ENCODE results near the gene LGR5.

Gene LGR5

GRCh38 chr12:71415336-71416231 is 24.0 kb upstream of the LGR5 start:
- Histone ChIP-seq H3K4me3 (ENCODE audit: extremely low read depth, insufficient read depth, low read length, poor library complexity, severe bottlenecking) (no peak overlapping the region), H3K4me1 (ENCODE audit: control insufficient read depth, insufficient read depth, low read length, poor library complexity, severe bottlenecking) (no peaks in the 10 kb centered on the region), H3K36me3 (ENCODE audit: control insufficient read depth, insufficient read depth, low read length) (no peaks in the 10 kb centered on the region), H3K27ac (ENCODE audit: low read depth, low read length, severe bottlenecking) (no peak overlapping the region), H3K9me3 (ENCODE audit: control insufficient read depth, low read length) (no peaks in the 10 kb centered on the region)
- WGBS, 2 experiments (ENCODE audit: insufficient coverage in 2 of 2), result 0% methylated on average over 2 of the region's 7 CpGs; no CpG with 5 or more reads in 1 of the 2 experiments

GRCh38 chr12:71417181-71417580 is 22.4 kb upstream of the LGR5 start:
- H3K9me3 ChIP-seq (ENCODE audit: control insufficient read depth, low read length), result no peaks in the 10 kb centered on the region
- H3K4me1 ChIP-seq (ENCODE audit: control insufficient read depth, insufficient read depth, low read length, poor library complexity, severe bottlenecking), result no peaks in the 10 kb centered on the region
- no peak overlapping the region for H3K4me3 ChIP-seq (ENCODE audit: extremely low read depth, insufficient read depth, low read length, poor library complexity, severe bottlenecking)
- H3K27ac ChIP-seq (ENCODE audit: low read depth, low read length, severe bottlenecking), result no peak overlapping the region
- WGBS, 2 experiments (ENCODE audit: insufficient coverage in 2 of 2), result no CpG with 5 or more reads among the region's 3 CpGs
- H3K36me3 ChIP-seq (ENCODE audit: control insufficient read depth, insufficient read depth, low read length), result no peaks in the 10 kb centered on the region

GRCh38 chr12:71420775-71421406 is 18.7 kb upstream of the LGR5 start:
- no peaks in the 10 kb centered on the region for H3K9me3 ChIP-seq (ENCODE audit: control insufficient read depth, low read length)
- 85 to 89% methylated on average over 2 of the region's 2 CpGs for WGBS, 2 experiments (ENCODE audit: insufficient coverage in 2 of 2)

GRCh38 chr12:71425568-71426299 is 13.9 kb upstream of the LGR5 start:
- no peaks in the 10 kb centered on the region for H3K36me3 ChIP-seq (ENCODE audit: control insufficient read depth, insufficient read depth, low read length)
- no peak overlapping the region for H3K27ac ChIP-seq (ENCODE audit: low read depth, low read length, severe bottlenecking)
- no peaks in the 10 kb centered on the region for H3K4me1 ChIP-seq (ENCODE audit: control insufficient read depth, insufficient read depth, low read length, poor library complexity, severe bottlenecking)
- no peak overlapping the region for H3K4me3 ChIP-seq (ENCODE audit: extremely low read depth, insufficient read depth, low read length, poor library complexity, severe bottlenecking)
- H3K9me3 ChIP-seq (ENCODE audit: control insufficient read depth, low read length), result no peaks in the 10 kb centered on the region
- WGBS, 2 experiments (ENCODE audit: insufficient coverage in 2 of 2), result 93% methylated on average over 2 to 3 of the region's 4 CpGs

More at GRCh38 chr12:71420775-71421406, 18.7 kb upstream of the LGR5 start:
- no peaks in the 10 kb centered on the region for H3K4me1 ChIP-seq (ENCODE audit: control insufficient read depth, insufficient read depth, low read length, poor library complexity, severe bottlenecking)
- no peak overlapping the region for H3K27ac ChIP-seq (ENCODE audit: low read depth, low read length, severe bottlenecking)
- H3K36me3 ChIP-seq (ENCODE audit: control insufficient read depth, insufficient read depth, low read length), result no peaks in the 10 kb centered on the region
- H3K4me3 ChIP-seq (ENCODE audit: extremely low read depth, insufficient read depth, low read length, poor library complexity, severe bottlenecking), result no peak overlapping the region

- Histone ChIP-seq H3K9me3 (ENCODE audit: control insufficient read depth, low read length) (no peaks in the 10 kb centered on the region), H3K4me3 (ENCODE audit: extremely low read depth, insufficient read depth, low read length, poor library complexity, severe bottlenecking) (no peak overlapping the region), H3K27ac (ENCODE audit: low read depth, low read length, severe bottlenecking) (no peak overlapping the region), H3K4me1 (ENCODE audit: control insufficient read depth, insufficient read depth, low read length, poor library complexity, severe bottlenecking) (no peaks in the 10 kb centered on the region), H3K36me3 (ENCODE audit: control insufficient read depth, insufficient read depth, low read length) (no peaks in the 10 kb centered on the region)
- WGBS, 2 experiments (ENCODE audit: insufficient coverage in 2 of 2), result 100% methylated on average over 1 of the region's 3 CpGs; no CpG with 5 or more reads in 1 of the 2 experiments
Measured at GRCh38 chr12:71426300-71427047, 13.1 kb upstream of the LGR5 start.

GRCh38 chr12:71430756-71431155 is 8.8 kb upstream of the LGR5 start:
- H3K9me3 ChIP-seq (ENCODE audit: control insufficient read depth, low read length), result peaks cover 5% of the 10 kb centered on the region
- WGBS, 2 experiments (ENCODE audit: insufficient coverage in 2 of 2), result 100% methylated on average over 1 of the region's 1 CpG
- H3K27ac ChIP-seq (ENCODE audit: low read depth, low read length, severe bottlenecking), result no peak overlapping the region
- no peaks in the 10 kb centered on the region for H3K4me1 ChIP-seq (ENCODE audit: control insufficient read depth, insufficient read depth, low read length, poor library complexity, severe bottlenecking)
- H3K36me3 ChIP-seq (ENCODE audit: control insufficient read depth, insufficient read depth, low read length), result no peaks in the 10 kb centered on the region
- H3K4me3 ChIP-seq (ENCODE audit: extremely low read depth, insufficient read depth, low read length, poor library complexity, severe bottlenecking), result no peak overlapping the region

- 86 to 100% methylated on average over 1 of the region's 3 CpGs for WGBS, 2 experiments (ENCODE audit: insufficient coverage in 2 of 2)
- H3K9me3 ChIP-seq (ENCODE audit: control insufficient read depth, low read length), result peaks cover 18% of the 10 kb centered on the region
- no peak overlapping the region for H3K27ac ChIP-seq (ENCODE audit: low read depth, low read length, severe bottlenecking)
- no peak overlapping the region for H3K4me3 ChIP-seq (ENCODE audit: extremely low read depth, insufficient read depth, low read length, poor library complexity, severe bottlenecking)
- H3K4me1 ChIP-seq (ENCODE audit: control insufficient read depth, insufficient read depth, low read length, poor library complexity, severe bottlenecking), result no peaks in the 10 kb centered on the region
- H3K36me3 ChIP-seq (ENCODE audit: control insufficient read depth, insufficient read depth, low read length), result no peaks in the 10 kb centered on the region
Measured at GRCh38 chr12:71431991-71432390, 7.6 kb upstream of the LGR5 start.

- no peaks in the 10 kb centered on the region for H3K4me1 ChIP-seq (ENCODE audit: control insufficient read depth, insufficient read depth, low read length, poor library complexity, severe bottlenecking)
- no peak overlapping the region for H3K27ac ChIP-seq (ENCODE audit: low read depth, low read length, severe bottlenecking)
- H3K36me3 ChIP-seq (ENCODE audit: control insufficient read depth, insufficient read depth, low read length), result no peaks in the 10 kb centered on the region
- WGBS, 2 experiments (ENCODE audit: insufficient coverage in 2 of 2), result 90 to 100% methylated on average over 1 to 2 of the region's 5 CpGs
- no peak overlapping the region for H3K4me3 ChIP-seq (ENCODE audit: extremely low read depth, insufficient read depth, low read length, poor library complexity, severe bottlenecking)
- H3K9me3 ChIP-seq (ENCODE audit: control insufficient read depth, low read length), result peaks cover 27% of the 10 kb centered on the region
Measured at GRCh38 chr12:71432936-71433335, 6.7 kb upstream of the LGR5 start.

GRCh38 chr12:71436696-71437095 is 2.9 kb upstream of the LGR5 start:
- no peak overlapping the region for H3K27ac ChIP-seq (ENCODE audit: low read depth, low read length, severe bottlenecking)
- no peaks in the 10 kb centered on the region for H3K36me3 ChIP-seq (ENCODE audit: control insufficient read depth, insufficient read depth, low read length)
- H3K9me3 ChIP-seq (ENCODE audit: control insufficient read depth, low read length), result peaks cover 27% of the 10 kb centered on the region
- H3K4me1 ChIP-seq (ENCODE audit: control insufficient read depth, insufficient read depth, low read length, poor library complexity, severe bottlenecking), result peaks cover 12% of the 10 kb centered on the region
- H3K4me3 ChIP-seq (ENCODE audit: extremely low read depth, insufficient read depth, low read length, poor library complexity, severe bottlenecking), result no peak overlapping the region

- 0 to 4% methylated on average over 9 to 10 of the region's 17 CpGs for WGBS, 2 experiments (ENCODE audit: insufficient coverage in 2 of 2)
- Histone ChIP-seq H3K9me3 (ENCODE audit: control insufficient read depth, low read length) (peaks cover 27% of the 10 kb centered on the region), H3K4me1 (ENCODE audit: control insufficient read depth, insufficient read depth, low read length, poor library complexity, severe bottlenecking) (peaks cover 12% of the 10 kb centered on the region), H3K4me3 (ENCODE audit: extremely low read depth, insufficient read depth, low read length, poor library complexity, severe bottlenecking) (peak overlapping the region; percentile 56), H3K27ac (ENCODE audit: low read depth, low read length, severe bottlenecking) (peak overlapping the region; percentile 25), H3K36me3 (ENCODE audit: control insufficient read depth, insufficient read depth, low read length) (no peaks in the 10 kb centered on the region)
Measured at GRCh38 chr12:71438670-71439361, 782 bp upstream of the LGR5 start.

Measured in mesodermal cell (in vitro differentiated cells).